Measurements from ENCODE around the gene STK24. TPM values are rescaled to one million over a fixed set of nuclear protein-coding genes. Genes with fewer than 3 reads are reported as not detected.

Gene STK24
- total and polyA plus RNA-seq, 2 of the 8 experiments (the other 6 are each of a cell fraction or from before 2014, with no cell fraction given) = 62.8 to 143 TPM

GRCh38 chr13:98546402-98546801, 30.5 kb downstream of the STK24 start:
- WGBS, 2 experiments (ENCODE audit: extremely low coverage in 1 of 2, insufficient coverage in 1 of 2, insufficient read length in 1 of 2, insufficient replicate concordance in 2 of 2, low coverage in 1 of 2, low lambda C conversion rate in 2 of 2, missing lambda C conversion rate in 1 of 2) = 91% methylated on average over 5 of the region's 5 CpGs; no CpG with 5 or more reads in 1 of the 2 experiments
- H3K4me3 ChIP-seq (ENCODE audit: extremely low read depth in 1 of 4, insufficient read depth in 2 of 4, low read depth in 3 of 4, low read length in 4 of 4) = no peak overlapping the region
- peaks cover 32 to 42% of the 10 kb centered on the region in 2 experiments for H4K20me1 ChIP-seq (replicated peaks in 1 of 2; ENCODE audit: control insufficient read depth in 1 of 2, insufficient read depth in 2 of 2, low read length in 2 of 2)
- no peak overlapping the region for H3K27ac ChIP-seq (ENCODE audit: low read depth, low read length)
- peaks cover 0 to 10% (median 4%) of the 10 kb centered on the region in 4 experiments; a peak in 2 of 8 replicates for H3K36me3 ChIP-seq (ENCODE audit: control insufficient read depth in 2 of 4, insufficient read depth in 4 of 4, low read length in 3 of 4)
- H2BK5ac ChIP-seq (ENCODE audit: low read depth, low read length) = no peak overlapping the region
- H2BK20ac ChIP-seq (ENCODE audit: low read length) = no peak overlapping the region
- H3K4ac ChIP-seq (replicated peaks; ENCODE audit: insufficient read length, low read depth, low read length) = no peak overlapping the region
- peaks cover 27 to 92% of the 10 kb centered on the region in 2 experiments for H3K79me2 ChIP-seq (ENCODE audit: control insufficient read depth in 1 of 2, insufficient read depth in 2 of 2, low read length in 2 of 2)
- no peaks in the 10 kb centered on the region for H3K23me2 ChIP-seq (ENCODE audit: low read depth, low read length)
- H3K9me3 ChIP-seq (ENCODE audit: insufficient read depth in 2 of 2, low read depth in 1 of 2, low read length in 1 of 2) = no peaks in the 10 kb centered on the region
- H3K23ac ChIP-seq (ENCODE audit: insufficient read length) = no peak overlapping the region
- H3K27me3 ChIP-seq (replicated peaks in 1 of 4; ENCODE audit: control insufficient read depth in 3 of 4, extremely low read depth in 1 of 4, insufficient read depth in 3 of 4, low read length in 3 of 4) = no peaks in the 10 kb centered on the region
- no peak overlapping the region for H2BK120ac ChIP-seq (replicated peaks; ENCODE audit: low read depth, low read length)
- H2BK12ac ChIP-seq (ENCODE audit: low read depth, low read length) = no peak overlapping the region
- H3K4me1 ChIP-seq (replicated peaks in 1 of 4; ENCODE audit: control insufficient read depth in 3 of 4, insufficient read depth in 4 of 4, low read length in 3 of 4) = peaks cover 7 to 18% (median 12%) of the 10 kb centered on the region in 4 experiments
- FAIRE-seq (no peak), DNase-seq (ENCODE audit: low read depth in 1 of 2, low spot score in 2 of 2) (no peak)
- H2BK15ac ChIP-seq (ENCODE audit: low read length) = no peak overlapping the region
- H4K91ac ChIP-seq (replicated peaks; ENCODE audit: insufficient read length, low read length) = no peak overlapping the region
- H2AK5ac ChIP-seq (ENCODE audit: low read depth, low read length) = no peak overlapping the region
- H3K79me1 ChIP-seq (ENCODE audit: low read depth, low read length) = peaks cover 18% of the 10 kb centered on the region
- no peak overlapping the region for H4K5ac ChIP-seq (ENCODE audit: insufficient read length, low read depth, low read length)
- CTCF ChIA-PET (ENCODE audit: partially characterized antibody) = interaction anchor here (0.7 to 2.5 kb wide), 8 partner anchors 9 to 127 kb away, joined by 3 to 11 read pairs (median 4); no protein-coding TSS in a partner anchor
- POLR2A ChIA-PET (ENCODE audit: partially characterized antibody) = interaction anchor here (0.6 kb wide), 2 partner anchors 29 to 451 kb away, joined by 3 read pairs; no protein-coding TSS in a partner anchor
- no peak overlapping the region for H3K4me2 ChIP-seq (ENCODE audit: insufficient read depth in 1 of 2, low read depth in 2 of 2, low read length in 2 of 2)
- H3K56ac ChIP-seq (replicated peaks; ENCODE audit: insufficient read length, low read depth, low read length) = no peak overlapping the region
- H3K14ac ChIP-seq (ENCODE audit: insufficient read length) = no peak overlapping the region
- no peak overlapping the region for H3K9ac ChIP-seq (replicated peaks in 1 of 4; ENCODE audit: extremely low read depth in 1 of 4, low read depth in 3 of 4, low read length in 3 of 4)
- no peak for TF ChIP-seq SRF (IDR thresholded peaks at IDR 0.05; ENCODE audit: low read depth, low read length)
- TF ChIP-seq CTCF (IDR thresholded peaks at IDR 0.05; ENCODE audit: control extremely low read depth in 1 of 3, insufficient read depth in 1 of 3, low read depth in 1 of 3, low read length in 3 of 3) = no peak
- TF ChIP-seq CBX8 (IDR thresholded peaks at IDR 0.05; ENCODE audit: borderline replicate concordance, low read depth, low read length) = no peak
- no peak for TF ChIP-seq SP2 (IDR thresholded peaks at IDR 0.05; ENCODE audit: low read length)
- TF ChIP-seq RFX5 (IDR thresholded peaks at IDR 0.05; ENCODE audit: borderline replicate concordance, low read depth, low read length) = no peak
- TF ChIP-seq RAD21 (IDR thresholded peaks at IDR 0.05 in 1 of 2, conservative IDR thresholded peaks at IDR 0.05 in 1 of 2; ENCODE audit: low read depth in 2 of 2, low read length in 2 of 2) = peak; percentile 5 to 29; a peak in 1 of 4 replicates
- TF ChIP-seq TBP (IDR thresholded peaks at IDR 0.05; ENCODE audit: low read depth, low read length) = no peak
- no peak for TF ChIP-seq GTF2F1 (IDR thresholded peaks at IDR 0.05; ENCODE audit: borderline replicate concordance, low read depth, low read length)
- no peak overlapping the region for H4K8ac ChIP-seq (ENCODE audit: extremely low read depth, insufficient read depth, low read length)
- no peak overlapping the region for H3K18ac ChIP-seq (ENCODE audit: extremely low read depth, low read length)
- no peak overlapping the region for H2AFZ ChIP-seq (ENCODE audit: low read length)
